ENCODE data around the gene AGT.

AGT gene

DNA sequence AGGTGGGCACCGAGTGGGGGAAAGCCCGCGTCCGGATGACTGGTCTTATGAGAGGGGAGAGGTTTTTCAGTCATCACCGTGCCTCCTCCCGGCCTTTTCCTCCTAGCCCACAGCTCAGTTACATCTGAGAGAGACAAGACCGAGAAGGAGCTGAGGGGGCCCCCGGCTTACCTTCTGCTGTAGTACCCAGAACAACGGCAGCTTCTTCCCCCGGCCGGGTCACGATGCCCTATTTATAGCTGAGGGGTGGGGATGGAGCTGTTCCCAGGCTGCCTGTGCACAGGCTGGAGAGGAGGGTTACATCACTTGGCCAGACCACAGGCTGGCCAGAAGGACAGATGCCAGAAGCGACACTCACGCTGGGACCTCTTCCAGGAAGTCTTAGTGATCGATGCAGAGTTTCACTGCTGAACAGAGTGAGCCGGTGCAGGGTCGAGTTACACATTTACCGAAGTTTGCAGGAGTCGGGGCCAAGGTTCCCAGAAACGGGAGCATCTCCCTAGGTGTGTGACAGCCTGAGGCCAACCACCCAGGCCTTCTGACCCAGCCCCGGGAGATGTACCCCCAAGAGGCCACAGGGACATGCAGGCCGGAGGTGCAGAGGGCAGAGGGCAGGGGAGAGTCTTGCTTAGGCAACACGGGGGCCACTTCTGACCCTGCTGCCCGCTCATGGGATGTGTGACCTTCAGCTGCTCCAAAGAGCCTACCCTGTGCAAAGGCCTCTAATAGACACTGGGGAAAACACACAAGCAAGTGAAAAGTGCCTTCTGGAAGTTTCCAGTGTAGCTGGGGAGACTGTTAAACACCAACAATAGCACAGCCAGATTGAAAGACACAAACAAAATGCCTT, at the start of gene AGT:
TSS of gene AGT (minus strand) at position 208 of the 850 bp plus-strand sequence. CDS start 3,299 bp downstream, outside the sequence.
- DNase-seq (ENCODE audit: low read depth, low spot score): no peak

DNA sequence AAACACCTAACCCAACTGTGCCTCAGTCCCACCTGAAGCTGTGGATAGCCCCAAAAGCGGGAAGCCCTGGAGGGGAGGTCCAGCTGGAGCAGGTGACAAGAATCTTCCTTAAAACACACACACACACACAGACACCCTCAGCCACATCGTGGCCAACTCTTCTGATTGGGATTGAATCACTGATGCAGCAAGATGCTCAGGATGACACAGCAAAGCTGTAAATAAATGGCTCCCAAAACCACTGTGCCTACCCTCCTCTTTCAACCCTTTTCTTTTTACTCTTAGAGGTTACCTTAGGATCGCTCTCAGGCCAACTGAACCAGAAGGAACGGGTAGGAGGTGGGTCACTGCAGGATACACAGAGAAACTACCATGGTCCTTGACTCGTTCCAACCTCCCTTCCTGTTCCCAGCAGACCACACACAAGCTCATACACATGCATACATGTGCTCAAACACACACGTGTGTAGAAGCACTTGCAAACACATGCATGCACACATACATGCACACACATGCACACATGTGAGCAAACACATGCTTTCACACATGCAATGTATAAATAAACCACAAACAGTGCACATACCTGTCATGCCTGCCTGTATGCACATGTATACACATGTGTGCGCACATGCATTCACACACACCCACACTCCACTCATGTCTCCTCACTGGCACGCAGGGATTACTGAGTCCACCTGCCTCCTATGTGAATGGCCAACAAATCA, 47.7 kb upstream of the AGT start:
- DNase-seq (ENCODE audit: low read depth, low spot score): no peak

DNA sequence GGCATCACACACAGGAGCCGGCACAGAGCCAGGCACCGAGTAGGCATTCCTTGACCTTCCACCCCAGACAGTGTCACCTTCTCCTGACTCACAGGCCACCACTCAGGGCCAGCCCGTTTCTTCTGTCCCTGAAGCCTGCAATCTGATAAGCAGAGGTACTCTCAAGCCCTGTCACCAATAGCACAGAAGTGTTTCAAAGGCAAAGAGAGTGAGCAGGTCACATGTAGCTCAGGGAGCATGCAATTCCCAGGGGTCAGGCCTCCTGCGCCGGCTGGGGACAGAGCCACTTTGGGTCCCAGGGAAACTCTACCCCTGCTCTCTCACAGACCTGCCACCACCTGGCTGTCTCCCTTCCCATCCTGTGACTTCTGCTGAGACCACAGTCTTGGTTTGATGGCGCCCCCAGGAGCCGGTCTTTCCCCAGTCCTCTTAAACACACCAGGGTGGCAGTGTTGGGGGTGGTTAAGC, 46.5 kb upstream of the AGT start:
- DNase-seq (ENCODE audit: low read depth, low spot score): no peak

DNA sequence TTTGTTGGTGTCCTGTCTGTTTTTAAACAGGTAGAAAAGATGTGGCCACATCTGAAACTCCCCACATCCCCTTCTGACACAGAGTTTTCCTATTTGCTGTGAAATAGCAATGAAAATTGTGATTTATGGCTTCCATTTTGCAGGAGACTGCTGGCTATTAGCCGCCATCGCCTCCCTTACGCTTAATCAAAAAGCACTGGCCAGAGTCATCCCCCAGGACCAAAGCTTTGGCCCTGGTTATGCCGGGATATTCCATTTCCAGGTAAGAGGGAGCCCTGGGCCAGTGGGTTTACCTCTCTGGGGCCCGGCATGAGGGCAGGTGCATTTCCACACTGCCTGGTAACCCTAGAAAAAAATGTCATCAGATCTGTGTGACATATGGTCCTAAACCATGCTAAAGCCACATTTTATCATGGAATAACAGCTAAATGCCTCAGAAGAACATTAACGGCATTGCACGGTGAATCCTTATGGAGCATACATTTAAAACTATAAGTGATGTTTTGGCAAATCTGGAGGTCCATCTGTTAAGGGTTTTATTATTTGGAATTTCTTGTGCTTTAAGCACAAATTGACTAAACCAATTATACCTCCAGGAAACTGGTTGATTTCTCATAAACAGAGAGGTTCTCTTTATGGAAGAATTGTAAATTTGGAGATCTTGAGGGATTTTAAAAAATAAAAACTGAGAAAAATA, 45.6 kb upstream of the AGT start:
- no peak for DNase-seq (ENCODE audit: low read depth, low spot score)

DNA sequence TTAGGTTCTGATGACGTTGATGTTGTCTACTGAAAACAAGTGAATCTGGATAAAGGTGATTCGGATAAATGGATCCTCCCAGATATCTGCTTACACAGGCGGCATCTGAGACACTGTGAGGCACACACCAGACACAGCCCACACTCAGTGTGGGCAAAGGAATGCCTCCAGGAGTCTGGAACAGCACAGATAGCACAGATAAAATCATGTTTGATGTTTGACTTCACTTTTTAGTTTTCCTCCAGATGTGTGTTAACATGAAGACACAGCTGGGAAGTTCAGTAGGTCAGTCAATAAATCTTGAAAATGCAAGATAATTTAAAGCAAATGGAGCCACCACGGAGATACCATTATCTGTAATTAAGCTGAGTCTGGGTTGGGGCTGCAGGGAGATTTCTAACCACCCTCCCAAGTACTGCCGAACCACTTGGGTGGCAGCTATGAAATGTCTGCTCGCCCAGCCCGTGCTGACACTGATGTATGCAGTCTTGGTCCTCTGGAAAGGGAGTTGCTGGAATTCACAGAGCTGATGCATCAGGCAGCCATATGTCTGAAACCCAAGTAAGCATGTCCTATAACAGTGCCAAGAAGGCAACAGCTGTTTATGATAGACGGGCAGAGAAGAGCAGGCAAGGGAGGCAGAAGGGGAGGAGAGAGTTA, 44.9 kb upstream of the AGT start:
- DNase-seq (ENCODE audit: low read depth, low spot score): no peak

DNA sequence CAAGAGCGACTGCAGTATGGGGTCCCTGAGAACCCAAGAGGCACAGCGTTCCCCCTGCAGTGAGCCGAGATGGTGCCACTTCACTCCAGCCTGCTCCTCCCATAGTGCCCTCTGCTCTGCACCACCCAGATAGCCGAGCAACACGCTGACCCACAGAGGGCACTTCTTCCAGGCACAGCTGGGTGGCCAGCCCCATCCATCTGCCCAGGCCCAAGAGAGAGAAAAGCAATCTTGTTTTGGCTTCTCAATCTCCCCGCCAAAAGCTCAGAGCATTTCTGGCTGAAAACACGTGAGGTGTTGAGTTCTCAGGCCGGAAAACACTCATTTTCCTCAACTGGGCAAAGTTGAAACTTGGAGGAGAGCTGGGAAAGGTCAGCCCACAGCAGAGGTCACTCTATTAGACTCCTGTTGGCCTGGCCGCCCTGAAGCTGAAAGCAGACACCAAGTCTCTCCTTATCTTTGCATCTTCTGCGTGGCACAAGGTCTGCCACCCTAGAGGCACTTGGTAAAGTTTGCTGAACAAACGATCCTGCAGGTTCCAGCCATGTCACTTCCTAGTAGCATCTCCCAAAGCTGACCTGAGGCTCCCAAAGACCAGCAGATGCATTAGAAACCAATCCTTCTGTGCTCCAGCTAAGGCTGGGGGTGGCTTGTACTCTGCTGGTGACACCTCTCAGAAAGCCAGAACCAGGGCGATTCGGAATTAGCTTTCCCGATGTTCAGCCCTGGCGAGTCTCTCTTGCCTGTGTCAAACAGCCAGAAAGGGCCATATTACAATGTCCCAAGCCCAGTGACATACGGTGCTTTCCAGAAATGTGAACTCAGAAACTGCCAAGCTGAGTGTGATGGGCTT, 44.2 kb upstream of the AGT start:
- no peak for DNase-seq (ENCODE audit: low read depth, low spot score)

DNA sequence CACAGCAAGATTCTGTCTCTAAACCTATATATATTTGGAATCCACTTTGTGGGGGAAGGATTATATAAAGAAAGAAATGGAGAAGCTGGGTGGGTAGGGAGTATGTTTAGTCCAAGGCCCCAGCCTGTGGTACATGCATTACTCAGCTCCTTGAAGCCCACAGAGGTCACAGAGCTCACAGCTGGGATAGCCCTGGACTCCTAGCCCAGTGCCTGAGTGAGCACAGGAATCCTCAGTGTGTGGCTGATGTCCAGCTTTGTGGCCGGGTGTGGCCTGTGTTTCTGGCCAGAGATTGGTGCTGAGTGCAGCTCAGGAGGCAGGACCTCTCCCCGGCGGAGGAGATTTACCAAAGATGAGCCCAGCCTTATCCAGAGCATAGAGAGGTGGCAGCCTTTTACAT, 40.9 kb upstream of the AGT start:
- no peak for DNase-seq (ENCODE audit: low read depth, low spot score)

DNA sequence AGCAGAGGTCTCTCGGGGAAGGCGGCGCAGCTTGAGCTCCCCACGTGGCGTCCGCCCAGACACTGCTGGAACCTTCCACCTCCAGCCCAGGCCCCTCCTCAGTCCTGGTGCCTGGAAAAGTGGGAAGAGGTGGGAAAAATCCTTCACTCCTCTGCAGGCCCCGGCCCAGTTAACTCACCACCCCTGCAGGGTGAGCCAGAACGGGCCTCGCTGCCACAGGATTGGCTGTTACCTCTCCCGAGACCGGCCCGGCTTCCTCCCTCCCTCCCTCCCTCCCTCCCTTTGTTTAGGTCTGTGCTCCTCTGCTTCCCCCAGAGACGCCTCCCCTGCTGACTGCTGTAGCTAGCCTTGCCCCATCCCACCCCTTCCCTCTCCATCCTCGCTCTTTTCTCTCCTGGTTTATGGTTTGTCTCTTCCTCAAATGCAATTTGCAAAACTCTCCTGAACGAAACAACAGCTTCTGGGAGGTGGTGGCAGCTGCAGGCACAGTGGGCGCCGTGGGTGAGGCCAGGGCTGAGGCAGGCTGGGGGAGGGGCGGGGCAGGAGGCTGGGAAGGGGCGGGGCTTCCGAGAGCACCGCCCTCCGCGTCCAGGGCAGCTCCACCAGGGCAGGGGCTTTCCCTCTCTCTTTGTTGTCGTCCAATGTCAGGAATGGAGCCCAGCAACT, 39.8 kb upstream of the AGT start:
- no peak for DNase-seq (ENCODE audit: low read depth, low spot score)

DNA sequence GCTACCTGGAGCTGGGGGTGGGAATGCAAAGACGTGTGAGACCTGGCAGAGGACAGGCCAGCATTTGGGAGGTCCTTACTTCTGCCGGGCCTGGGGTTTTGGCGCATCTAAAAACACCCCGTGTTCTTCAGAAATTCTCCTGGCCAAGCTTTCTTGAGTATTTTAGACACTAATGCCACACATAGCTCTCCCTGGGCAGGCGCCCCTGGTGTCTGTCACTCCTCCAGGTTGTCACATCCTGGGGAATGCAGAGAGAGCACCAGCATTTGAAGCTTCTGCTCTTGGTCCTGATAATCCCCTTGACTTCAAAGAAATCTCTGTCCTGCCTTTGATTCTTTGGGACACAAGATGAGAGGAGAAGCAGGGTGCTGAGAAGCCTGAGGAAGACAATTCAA, 39.3 kb upstream of the AGT start:
- DNase-seq (ENCODE audit: low read depth, low spot score): no peak

DNA sequence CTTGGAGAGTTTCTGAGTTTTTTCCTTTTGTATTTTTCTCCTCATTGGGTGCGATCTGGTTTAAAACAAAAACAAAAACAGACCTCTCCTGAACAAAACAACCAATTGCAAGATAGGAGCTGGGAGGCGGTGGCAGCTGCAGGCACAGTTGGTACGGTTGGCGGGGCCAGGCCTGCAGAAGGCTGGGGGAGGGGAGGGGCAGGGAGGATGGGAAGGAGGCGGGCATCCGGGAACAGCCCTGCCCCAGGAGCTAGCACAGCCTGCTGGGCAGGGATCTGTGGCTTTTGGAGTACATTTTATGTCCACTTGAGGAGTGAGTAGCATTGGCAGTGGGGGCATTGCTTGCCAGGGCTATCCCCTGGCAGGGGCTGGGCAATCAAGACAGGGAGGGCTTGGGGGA, 38.5 kb upstream of the AGT start:
- no peak for DNase-seq (ENCODE audit: low read depth, low spot score)

DNA sequence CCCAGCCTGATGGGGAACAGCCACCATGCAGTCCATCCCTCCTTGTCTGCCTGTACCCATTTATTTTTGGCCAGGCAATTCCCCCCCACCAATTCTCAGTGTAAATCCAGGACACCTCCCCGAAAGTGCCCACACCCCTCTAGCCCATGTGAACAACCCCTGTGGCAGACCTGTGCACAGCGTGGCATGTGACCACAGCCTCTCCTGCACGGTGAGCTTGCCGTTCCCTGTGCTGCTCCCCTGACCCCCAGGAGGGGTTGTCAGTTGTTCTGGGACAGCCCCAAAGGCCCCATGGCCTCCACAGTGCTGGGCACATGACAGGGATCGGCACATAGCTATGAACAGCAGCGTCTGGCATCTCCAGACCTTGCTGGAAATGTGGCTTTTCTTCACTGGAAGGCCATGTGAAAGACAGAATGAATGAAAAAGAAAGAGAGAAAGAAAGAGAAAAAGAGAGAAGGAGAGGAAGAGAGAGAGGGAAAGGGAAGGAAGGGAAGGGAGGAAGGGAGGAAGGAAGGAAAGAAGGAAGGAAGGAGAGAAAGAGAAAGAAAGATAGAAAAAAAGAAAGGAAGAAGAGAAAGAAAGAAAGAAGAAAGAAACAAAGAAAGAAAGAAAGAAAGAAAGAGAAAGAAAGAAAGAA, 37.2 kb upstream of the AGT start:
- DNase-seq (ENCODE audit: low read depth, low spot score): no peak

DNA sequence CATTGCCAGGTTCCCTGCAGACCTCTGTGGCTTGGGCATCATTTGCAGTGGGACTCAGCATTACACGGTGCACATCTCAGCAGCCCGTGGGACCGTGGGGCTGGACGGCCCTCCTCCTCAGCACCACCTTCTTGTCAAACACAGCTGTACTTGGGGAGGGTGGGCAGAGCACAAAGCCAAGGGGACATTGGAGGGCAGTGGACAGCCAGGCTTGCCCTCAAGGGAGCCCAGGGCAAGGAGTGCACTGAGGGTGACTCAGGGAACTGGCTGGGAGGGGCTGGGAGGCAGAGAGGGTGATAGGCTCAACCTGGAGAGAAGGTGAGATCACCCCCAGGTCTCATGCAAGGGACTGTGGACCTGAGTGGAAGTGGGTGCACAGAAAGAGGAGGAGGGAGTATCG, 36.7 kb upstream of the AGT start:
- no peak for DNase-seq (ENCODE audit: low read depth, low spot score)

DNA sequence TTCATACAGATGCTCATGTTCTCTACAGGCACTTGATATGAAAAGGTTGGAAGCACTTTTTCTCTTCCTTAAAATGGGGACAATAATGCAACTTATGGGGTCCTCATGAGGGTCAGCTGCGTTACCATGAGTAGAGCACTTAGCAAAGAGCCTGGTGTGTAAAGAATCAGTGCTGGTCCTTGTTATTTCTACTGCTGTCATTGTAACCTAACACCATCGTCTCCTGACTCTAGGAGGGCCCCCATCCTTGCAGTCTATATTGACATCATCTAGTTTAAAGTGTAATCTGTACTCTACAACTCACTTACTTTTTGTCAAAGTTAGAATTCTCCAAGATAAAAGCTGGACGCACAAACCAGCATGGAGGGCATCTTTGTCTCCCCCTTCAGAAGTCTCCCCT, 35.7 kb upstream of the AGT start:
- DNase-seq (ENCODE audit: low read depth, low spot score): no peak

DNA sequence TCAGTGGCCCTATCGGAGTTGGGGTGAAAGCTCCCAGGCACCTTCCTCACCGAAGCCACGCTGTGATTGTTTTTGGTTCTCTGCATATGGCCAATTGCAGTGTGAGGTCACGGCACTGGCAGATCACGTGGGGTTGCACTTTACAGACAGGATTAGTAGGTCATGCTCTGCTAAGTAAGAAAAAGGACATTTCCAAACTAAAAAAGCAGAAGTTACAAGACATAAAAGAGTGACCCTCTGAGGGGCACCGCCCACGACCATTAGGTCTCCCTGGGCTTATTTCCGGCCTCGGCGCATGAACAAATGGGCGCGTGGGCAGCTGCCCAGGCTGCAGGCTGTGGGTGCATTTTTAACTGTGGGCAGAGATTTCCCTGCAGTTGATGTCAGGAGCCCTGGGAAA, 35.2 kb upstream of the AGT start:
- no peak for DNase-seq (ENCODE audit: low read depth, low spot score)

DNA sequence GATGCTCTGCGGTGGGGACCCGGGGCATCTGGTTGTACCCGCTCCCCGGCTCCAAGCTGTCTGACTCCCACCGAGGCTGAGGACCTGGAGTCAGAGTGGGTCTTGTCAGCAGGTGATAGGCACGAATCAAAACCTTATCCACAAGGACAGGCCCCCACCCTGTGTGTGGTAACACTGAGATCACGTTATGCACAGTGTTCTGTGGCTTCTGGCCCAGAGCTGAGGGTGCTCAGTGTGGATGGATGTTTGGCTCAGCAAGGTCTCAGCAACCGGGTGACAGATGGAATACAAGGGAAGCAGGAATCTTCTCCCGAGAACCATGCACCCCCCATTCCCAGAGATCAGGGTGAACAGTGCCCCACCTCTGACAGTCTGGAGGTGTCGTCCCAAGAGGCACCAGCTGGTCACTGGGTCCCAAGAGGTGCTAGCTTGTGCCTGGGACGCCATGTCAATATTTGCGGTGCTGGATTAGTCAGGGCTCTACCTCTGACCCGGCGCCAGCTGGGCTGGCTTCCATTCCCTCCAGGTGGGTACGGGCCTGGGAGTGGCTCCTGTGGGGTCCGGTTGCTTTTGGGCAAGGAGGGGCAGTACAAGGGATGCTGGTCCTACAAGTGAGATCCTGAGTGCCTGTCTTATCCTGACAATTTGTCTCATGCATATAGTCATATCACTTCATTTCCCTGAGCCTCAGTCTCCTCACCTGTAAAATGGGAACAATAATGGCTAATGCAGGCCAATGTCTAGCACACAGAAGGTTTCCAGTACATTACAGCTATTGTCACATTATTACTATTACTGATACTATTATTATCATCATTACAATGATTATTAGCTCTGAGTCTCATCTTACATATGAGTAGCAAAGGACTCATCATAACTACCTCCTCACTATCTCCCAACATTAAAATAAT, 34.2 kb upstream of the AGT start:
- DNase-seq (ENCODE audit: low read depth, low spot score): no peak

DNA sequence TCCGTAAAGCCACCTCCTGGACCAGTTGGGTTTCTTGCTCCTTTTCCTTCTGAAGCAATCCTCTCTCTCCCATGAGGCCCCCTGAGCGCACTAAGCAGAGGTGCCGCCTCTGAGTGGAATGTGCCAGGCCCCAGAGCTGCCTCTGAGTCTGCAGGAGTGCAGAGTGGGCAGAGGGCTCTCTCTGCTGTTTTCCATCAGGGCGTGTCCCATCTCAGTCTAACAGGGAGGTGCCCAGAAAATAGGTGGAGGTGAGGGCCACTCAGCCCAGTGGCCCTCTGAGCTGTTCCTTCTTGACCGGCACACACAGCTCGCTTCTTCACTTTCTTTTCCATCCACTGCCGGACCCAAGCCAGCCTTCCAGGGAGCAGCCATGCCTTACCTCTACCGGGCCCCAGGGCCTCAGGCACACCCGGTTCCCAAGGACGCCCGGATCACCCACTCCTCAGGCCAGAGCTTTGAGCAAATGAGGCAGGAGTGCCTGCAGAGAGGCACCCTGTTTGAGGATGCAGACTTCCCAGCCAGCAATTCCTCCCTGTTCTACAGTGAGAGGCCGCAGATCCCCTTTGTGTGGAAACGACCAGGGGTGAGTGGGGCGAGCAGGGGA, 33.3 kb upstream of the AGT start, which contains the start of gene CAPN9:
TSS of gene CAPN9 (plus strand) at position 262 of the 604 bp plus-strand sequence. CDS start at position 371, 109 bp downstream.
- no peak for DNase-seq (ENCODE audit: low read depth, low spot score)

DNA sequence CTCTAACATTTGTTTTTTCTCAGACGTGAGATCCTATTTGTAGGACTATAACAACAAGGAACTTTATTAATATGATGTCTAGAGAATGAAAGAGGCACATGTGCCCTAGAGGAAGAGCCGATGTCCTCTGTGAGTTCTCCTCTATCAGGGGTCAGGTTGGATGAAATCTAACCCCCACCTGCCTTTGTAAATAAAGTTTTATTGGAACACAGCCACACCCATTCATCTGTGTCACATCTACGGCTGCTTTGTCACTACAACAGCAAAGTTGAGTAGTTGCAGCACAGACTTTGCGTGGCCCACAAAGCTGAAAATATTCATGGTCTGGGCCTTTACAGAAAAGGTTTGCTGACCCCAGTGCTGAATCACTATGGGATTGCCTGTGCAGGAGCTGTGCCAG, 32.7 kb upstream of the AGT start:
- no peak for DNase-seq (ENCODE audit: low read depth, low spot score)

DNA sequence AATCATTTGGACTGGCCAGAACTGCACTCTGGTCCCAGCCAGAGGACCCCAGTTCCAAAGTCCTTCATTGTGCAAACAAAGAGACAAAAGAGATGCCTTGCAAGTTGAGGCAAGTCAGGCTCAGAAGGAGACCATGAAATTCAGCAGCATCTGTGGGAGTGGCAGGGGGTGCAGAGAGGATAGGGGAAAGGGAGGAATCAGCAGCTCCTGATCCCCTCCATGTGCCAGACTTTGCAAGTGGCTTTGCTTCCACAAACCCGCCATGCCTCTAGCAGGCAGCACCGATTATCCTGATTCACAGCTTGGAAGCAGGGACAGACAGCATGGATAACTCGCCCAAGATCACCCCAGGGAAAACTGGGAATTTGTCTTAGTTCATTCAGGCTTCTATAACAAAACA, 31.1 kb upstream of the AGT start:
- DNase-seq (ENCODE audit: low read depth, low spot score): no peak

Data from activated naive CD8-positive, alpha-beta T cell treated with anti-CD3 and anti-CD28 coated beads, Interleukin-2, amount 50 U/mL, for 16 hours (primary cell).